Pancreas (tissue), 10 donors: ENCODE data around the gene NCOA3. TPM values are rescaled to one million over a fixed set of nuclear protein-coding genes. Genes with fewer than 3 reads are reported as not detected.
A peak's percentile ranks its signal among the peaks of the same experiment; 100 is the strongest.

ENCODE experiments used
- ATAC-seq, 4 donors: fragments of 200-7000 bp; cut with Tn5 transposase; one replicate each; pipeline versions ENCODE4 v1.8.0 to v1.9.1; 2020; ENCODE audit warnings: mild to moderate bottlenecking in 4 of 4, moderate library complexity in 4 of 4
- DNase-seq, 6 donors: peaks; one replicate each; pipeline ENCODE4 v3.0.0-alpha.2; 2020
- FAIRE-seq: peaks from 2 replicates; lab custom pipeline; 2012; peaks lifted over from hg19 to GRCh38; lab: Jason Lieb, UNC
- H3K27ac ChIP-seq, 4 donors: fragments of 200-600 bp; sonication (generic); 1 replicate in 3 of 4; 2 replicates in 1 of 4; pipeline versions ENCODE4 v1.5.0 to v1.8.0; 2020
- H3K27me3 ChIP-seq, 4 donors: fragments of 200-600 bp; one replicate each; pipeline ENCODE4 v1.8.0; 2021
- H3K36me3 ChIP-seq, 3 donors: fragments of 200-600 bp; sonication (generic) in 1 of 3; one replicate each; pipeline versions ENCODE4 v1.5.0 to v1.8.0; 2020 to 2021
- H3K4me1 ChIP-seq, 3 donors: fragments of 200-600 bp; one replicate each; pipeline ENCODE4 v1.8.0; 2021
- H3K4me3 ChIP-seq, 4 donors: fragments of 200-600 bp; sonication (generic) in 2 of 4; one replicate each; pipeline versions ENCODE4 v1.5.0 to v1.8.0; 2020 to 2021
- H3K9me3 ChIP-seq, 4 donors: fragments of 200-600 bp; one replicate each; pipeline ENCODE4 v1.8.0; 2021
- CTCF ChIP-seq, 4 donors: fragments of 200-600 bp; sonication (generic) in 3 of 4; IDR thresholded peaks; one replicate each; pipeline versions ENCODE4 v1.5.0 to v1.8.0; 2021; ENCODE audit warnings: antibody characterized with exemption in 4 of 4
- WGBS, 2 donors: extraction: QIAGEN DNeasy Blood & Tissue Kit; methylation state at CpG; one replicate each; pipeline ENCODE4 v1.1.7; 2013; 5-methylcytosine and 5-hydroxymethylcytosine counted together
- intact Hi-C, 3 donors: fragments of 100-400 bp; cut with DNase I; formaldehyde crosslinking; loops; one replicate each; pipeline versions ENCODE4 v1.11.1 to v1.14.2; 2022
- polyA plus RNA-seq, 2 donors: library from polyadenylated mRNA; stranded (reverse); fragments of 200-250 nt; gene quantifications; one replicate each; pipeline ENCODE4 v1.2.3, GENCODE V29; 2013
- total RNA-seq, 6 donors: library from RNA; stranded (reverse); fragmentation: NEBNext Ultra II Directional in 4 of 6; extraction: Animal tissue kit (Norgen Biotek cat#: 25700) in 4 of 6; gene quantifications; one replicate each; pipeline versions ENCODE4 v1.2.1 to v1.2.4, GENCODE V29; 2021 to 2023
- donor health status: healthy with polysubstance abuse.
- donor health status: DM: no; HTN: no; CAD: no; lungs with moderate emphysema.
- donor health status: DM: no; HTN: no; CAD: no.
- donor health status: control.
- donor health status: control.
- donor health status: Bipolar disorder and iron deficiency.
- donor health status: DM: yes; HTN: yes; CAD: no.
- donor health status: DM: no; HTN: no; CAD: no.
- donor health status: DM: no; HTN: no; CAD: no.
- donor health status: DM: yes; HTN: yes; CAD: no.

Gene NCOA3
- total and polyA plus RNA-seq, 8 donors: 3.6 to 17.4 (median 10.5) TPM

- Histone ChIP-seq H3K27ac (no peak overlapping the region), H3K36me3 (no peaks in the 10 kb centered on the region), H3K27me3 (no peaks in the 10 kb centered on the region), H3K4me3 (no peak overlapping the region), H3K4me1 (no peaks in the 10 kb centered on the region), H3K9me3 (no peaks in the 10 kb centered on the region)
- TF ChIP-seq CTCF (IDR thresholded peaks at IDR 0.05): no peak
- ATAC-seq (no peak), DNase-seq (no peak), FAIRE-seq (no peak)
- 84 to 90% methylated on average over 4 of the region's 4 CpGs for WGBS, 2 donors
- intact Hi-C loops: no loop called here
Observed at GRCh38 chr20:47475419-47476044, 26.2 kb upstream of the NCOA3 start.

GRCh38 chr20:47476452-47476851 is 25.2 kb upstream of the NCOA3 start:
- 94 to 97% methylated on average over 2 of the region's 2 CpGs for WGBS, 2 donors
- ATAC-seq: no peak

GRCh38 chr20:47479093-47479492 is 22.6 kb upstream of the NCOA3 start:
- Histone ChIP-seq H3K27me3 (no peaks in the 10 kb centered on the region), H3K36me3 (no peaks in the 10 kb centered on the region), H3K4me3 (no peak overlapping the region), H3K9me3 (no peaks in the 10 kb centered on the region), H3K4me1 (no peaks in the 10 kb centered on the region), H3K27ac (no peak overlapping the region)
- no peak for ATAC-seq
- 95 to 97% methylated on average over 4 of the region's 4 CpGs for WGBS, 2 donors
- no peak for TF ChIP-seq CTCF (IDR thresholded peaks at IDR 0.05)
- no peak for DNase-seq
- no peak for FAIRE-seq
- intact Hi-C loops: no loop called here

More at GRCh38 chr20:47476452-47476851, 25.2 kb upstream of the NCOA3 start:
- no peaks in the 10 kb centered on the region for H3K4me1 ChIP-seq
- no peak overlapping the region for H3K4me3 ChIP-seq
- H3K27me3 ChIP-seq: no peaks in the 10 kb centered on the region
- no peaks in the 10 kb centered on the region for H3K36me3 ChIP-seq
- DNase-seq (no peak), FAIRE-seq (no peak)
- H3K9me3 ChIP-seq: no peaks in the 10 kb centered on the region
- intact Hi-C loops: no loop called here
- H3K27ac ChIP-seq: no peak overlapping the region
- TF ChIP-seq CTCF (IDR thresholded peaks at IDR 0.05): no peak

- H3K27ac ChIP-seq: no peak overlapping the region
- FAIRE-seq: no peak
Observed at GRCh38 chr20:47479506-47479905, 22.2 kb upstream of the NCOA3 start.

More at GRCh38 chr20:47479506-47479905, 22.2 kb upstream of the NCOA3 start:
- no peaks in the 10 kb centered on the region for H3K4me1 ChIP-seq
- H3K36me3 ChIP-seq: no peaks in the 10 kb centered on the region
- H3K9me3 ChIP-seq: no peaks in the 10 kb centered on the region
- no peak for DNase-seq
- no peak for TF ChIP-seq CTCF (IDR thresholded peaks at IDR 0.05)
- intact Hi-C loops: no loop called here
- no peaks in the 10 kb centered on the region for H3K27me3 ChIP-seq
- H3K4me3 ChIP-seq: no peak overlapping the region
- ATAC-seq: peak in 1 of 4 donors; percentile 36
